HG02571 (cell line): Measurements from ENCODE around the gene CPNE4.
"Not testable (repeated sequence)": the region's sequence is repeated elsewhere in the genome, so short reads cannot be mapped to it uniquely, and the experiment has no call there.

Source experiments
- ATAC-seq: cut with Tn5 transposase; IDR thresholded peaks from one replicate; pipeline ENCODE4 v1.9.1; 2021; ENCODE audit warnings: mild to moderate bottlenecking, moderate library complexity; ENCODE audit not compliant: unreplicated experiment

The CPNE4 gene

GRCh38 chr3:131486545-131486944 is 548.3 kb downstream of the CPNE4 start:
- ATAC-seq = not testable (repeated sequence)

DNA sequence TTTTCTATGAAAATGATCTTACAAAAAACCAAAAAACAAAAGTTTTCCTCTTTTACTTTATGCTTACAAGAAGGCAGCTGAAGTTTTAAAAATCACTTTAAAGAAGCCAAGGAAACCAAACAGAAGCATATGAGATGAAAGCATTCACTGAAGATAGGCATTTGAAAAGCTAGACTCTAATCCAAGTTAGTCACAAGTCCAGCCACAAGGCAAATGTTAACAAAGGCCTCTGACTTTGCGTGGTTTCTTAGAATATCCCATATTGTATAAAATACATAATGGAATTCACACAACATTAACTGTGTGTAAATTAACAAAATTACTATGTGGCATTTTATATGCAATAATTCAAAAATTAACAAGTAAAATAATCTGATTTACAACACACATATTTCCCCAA is 549.7 kb downstream of the CPNE4 start:
- no peak for ATAC-seq

DNA sequence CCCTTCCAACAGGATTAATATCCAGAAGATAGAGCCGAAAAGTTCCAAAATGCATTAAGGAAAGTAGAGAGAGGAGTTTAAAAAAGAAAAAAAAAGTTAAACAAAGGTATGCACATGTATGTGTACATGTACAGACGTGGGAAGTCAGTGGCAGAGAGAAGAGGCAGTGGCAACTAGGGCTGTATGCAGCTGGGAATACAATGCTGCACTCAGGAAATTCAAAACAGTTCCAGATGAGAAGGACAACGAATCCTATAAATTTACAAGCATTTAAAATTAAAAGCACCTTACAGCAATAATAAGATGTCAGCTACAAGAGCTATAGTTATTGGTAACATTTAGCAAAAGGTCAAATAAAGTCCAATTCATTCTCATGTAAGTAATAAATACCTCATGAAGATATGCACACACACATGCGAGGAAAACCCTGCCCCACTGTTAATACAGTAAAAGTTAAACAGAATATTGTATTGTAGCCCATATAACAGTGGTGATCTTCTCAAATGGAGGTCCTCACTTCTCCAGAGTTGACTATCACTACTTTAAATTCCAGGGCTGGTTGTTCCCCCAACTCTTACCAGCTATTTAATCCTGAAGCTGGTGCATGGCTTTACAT is 550.2 kb downstream of the CPNE4 start:
- no peak for ATAC-seq
